Measurements from ENCODE around the gene OXCT2. TPM values are rescaled to one million over a fixed set of nuclear protein-coding genes. Genes with fewer than 3 reads are reported as not detected.

Gene OXCT2
- total RNA-seq, 1 experiment from 2014 or later, result 1.3 TPM

DNA sequence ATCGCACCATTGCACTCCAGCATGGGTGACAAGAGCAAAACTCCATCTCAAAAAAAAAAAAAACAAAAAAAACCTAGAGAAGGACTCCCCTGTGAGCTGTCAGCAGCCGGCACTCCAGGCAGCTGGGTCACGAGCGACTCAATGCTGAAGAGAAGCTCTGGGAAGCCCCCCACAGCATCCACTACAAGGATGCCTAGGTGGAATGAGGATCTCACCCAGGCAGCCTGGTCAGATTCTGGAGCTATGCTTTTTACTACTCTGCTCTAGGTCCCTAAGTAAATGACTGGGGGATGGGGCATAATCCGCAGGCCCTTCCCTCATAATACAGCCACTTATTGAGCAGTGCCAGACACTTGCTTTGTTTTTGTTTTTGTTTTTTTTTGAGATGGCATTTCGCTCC is 11.0 kb upstream of the OXCT2 start:
- Histone ChIP-seq H3K4me2 (no peak overlapping the region), H3K36me3 (ENCODE audit: low read depth) (no peaks in the 10 kb centered on the region), H2AFZ (no peak overlapping the region), H3K27ac (no peak overlapping the region), H3K4me1 (replicated peaks; ENCODE audit: insufficient read depth) (no peaks in the 10 kb centered on the region), H3K27me3 (ENCODE audit: insufficient read depth, low read depth) (no peaks in the 10 kb centered on the region), H3K9me2 (ENCODE audit: insufficient read depth) (no peaks in the 10 kb centered on the region), H3K4me3 (no peak overlapping the region), H3F3A (ENCODE audit: insufficient read depth, low read depth) (no peaks in the 10 kb centered on the region), H3K79me2 (ENCODE audit: low read depth) (no peaks in the 10 kb centered on the region), H4K20me1 (ENCODE audit: insufficient read depth) (no peaks in the 10 kb centered on the region), H3K9me3 (ENCODE audit: insufficient read depth, low read depth) (no peaks in the 10 kb centered on the region)
- POLR2A ChIA-PET (ENCODE audit: unreplicated experiment), result no interaction called here
- TF ChIP-seq, protein P1, sequence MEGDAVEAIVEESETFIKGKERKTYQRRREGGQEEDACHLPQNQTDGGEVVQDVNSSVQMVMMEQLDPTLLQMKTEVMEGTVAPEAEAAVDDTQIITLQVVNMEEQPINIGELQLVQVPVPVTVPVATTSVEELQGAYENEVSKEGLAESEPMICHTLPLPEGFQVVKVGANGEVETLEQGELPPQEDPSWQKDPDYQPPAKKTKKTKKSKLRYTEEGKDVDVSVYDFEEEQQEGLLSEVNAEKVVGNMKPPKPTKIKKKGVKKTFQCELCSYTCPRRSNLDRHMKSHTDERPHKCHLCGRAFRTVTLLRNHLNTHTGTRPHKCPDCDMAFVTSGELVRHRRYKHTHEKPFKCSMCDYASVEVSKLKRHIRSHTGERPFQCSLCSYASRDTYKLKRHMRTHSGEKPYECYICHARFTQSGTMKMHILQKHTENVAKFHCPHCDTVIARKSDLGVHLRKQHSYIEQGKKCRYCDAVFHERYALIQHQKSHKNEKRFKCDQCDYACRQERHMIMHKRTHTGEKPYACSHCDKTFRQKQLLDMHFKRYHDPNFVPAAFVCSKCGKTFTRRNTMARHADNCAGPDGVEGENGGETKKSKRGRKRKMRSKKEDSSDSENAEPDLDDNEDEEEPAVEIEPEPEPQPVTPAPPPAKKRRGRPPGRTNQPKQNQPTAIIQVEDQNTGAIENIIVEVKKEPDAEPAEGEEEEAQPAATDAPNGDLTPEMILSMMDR (conservative IDR thresholded peaks at IDR 0.05), result no peak
- TF ChIP-seq EZH2 (IDR thresholded peaks at IDR 0.05; ENCODE audit: low read depth), result no peak
- no peak for DNase-seq
- intact Hi-C loops (cut with micrococcal nuclease; ENCODE audit: unreplicated experiment), result no loop called here
- CTCF ChIA-PET, result no interaction called here
- no TSS peak for BruUV-seq (replicated peaks)

DNA sequence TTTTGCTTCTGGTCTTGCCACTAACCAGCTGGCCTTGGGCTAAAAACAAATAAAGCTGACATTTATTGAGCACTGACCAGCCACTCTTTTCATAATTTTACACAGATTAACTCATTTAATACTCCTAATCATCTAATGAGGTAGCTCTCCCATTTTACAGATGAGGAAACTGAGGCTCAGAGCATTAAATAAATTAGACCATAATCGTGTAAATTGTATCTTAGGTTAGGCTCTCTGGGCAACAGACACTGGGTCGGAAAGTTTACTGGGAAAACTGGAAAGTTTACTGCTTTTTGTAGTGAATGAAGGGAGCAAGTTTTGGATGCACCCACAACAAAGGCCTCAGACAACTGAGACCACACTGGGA is 10.2 kb upstream of the OXCT2 start:
- H3K27ac ChIP-seq, result no peak overlapping the region
- no peak overlapping the region for H2AFZ ChIP-seq
- CTCF ChIA-PET, result no interaction called here
- no peak overlapping the region for H3K4me2 ChIP-seq
- H3K36me3 ChIP-seq (ENCODE audit: low read depth), result no peaks in the 10 kb centered on the region
- H3K9me2 ChIP-seq (ENCODE audit: insufficient read depth), result no peaks in the 10 kb centered on the region
- DNase-seq, result no peak
- BruUV-seq (replicated peaks), result no TSS peak
- no peak overlapping the region for H3K4me3 ChIP-seq
- POLR2A ChIA-PET (ENCODE audit: unreplicated experiment), result interaction anchor here (0.6 kb wide), 1 partner anchor 20 kb away, joined by 5 read pairs; no protein-coding TSS in a partner anchor
- H3K27me3 ChIP-seq (ENCODE audit: insufficient read depth, low read depth), result no peaks in the 10 kb centered on the region
- intact Hi-C loops (cut with micrococcal nuclease; ENCODE audit: unreplicated experiment), result no loop called here
- no peaks in the 10 kb centered on the region for H4K20me1 ChIP-seq (ENCODE audit: insufficient read depth)
- H3K9me3 ChIP-seq (ENCODE audit: insufficient read depth, low read depth), result no peaks in the 10 kb centered on the region
- H3K79me2 ChIP-seq (ENCODE audit: low read depth), result no peaks in the 10 kb centered on the region
- no peaks in the 10 kb centered on the region for H3F3A ChIP-seq (ENCODE audit: insufficient read depth, low read depth)
- H3K4me1 ChIP-seq (replicated peaks; ENCODE audit: insufficient read depth), result no peaks in the 10 kb centered on the region
- TF ChIP-seq, protein P1 (conservative IDR thresholded peaks at IDR 0.05), result no peak
- no peak for TF ChIP-seq EZH2 (IDR thresholded peaks at IDR 0.05; ENCODE audit: low read depth)

DNA sequence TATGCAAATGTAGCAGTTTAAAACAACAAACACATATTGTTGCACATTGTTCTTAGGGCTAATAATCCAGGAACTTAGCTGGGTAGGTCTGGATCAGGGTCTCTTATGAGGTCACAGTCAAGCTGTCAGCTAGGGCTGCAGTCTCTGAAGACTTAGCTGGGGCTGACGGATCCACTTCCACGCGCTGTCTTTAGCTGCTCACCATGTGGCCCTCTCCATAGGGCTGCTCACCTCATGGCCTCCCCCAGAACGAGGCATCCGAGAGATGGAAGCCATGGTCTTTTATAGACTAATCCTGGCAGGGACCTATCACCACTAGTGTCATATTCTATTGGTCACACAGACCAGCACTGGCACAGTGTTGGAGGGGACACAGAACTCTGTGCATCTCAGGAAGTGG is 8.7 kb upstream of the OXCT2 start:
- no peak overlapping the region for H3K4me3 ChIP-seq
- no peaks in the 10 kb centered on the region for H4K20me1 ChIP-seq (ENCODE audit: insufficient read depth)
- no peak overlapping the region for H2AFZ ChIP-seq
- no peaks in the 10 kb centered on the region for H3F3A ChIP-seq (ENCODE audit: insufficient read depth, low read depth)
- TF ChIP-seq, protein P1 (conservative IDR thresholded peaks at IDR 0.05), result no peak
- TF ChIP-seq EZH2 (IDR thresholded peaks at IDR 0.05; ENCODE audit: low read depth), result no peak
- no peaks in the 10 kb centered on the region for H3K79me2 ChIP-seq (ENCODE audit: low read depth)
- H3K36me3 ChIP-seq (ENCODE audit: low read depth), result no peaks in the 10 kb centered on the region
- intact Hi-C loops (cut with micrococcal nuclease; ENCODE audit: unreplicated experiment), result no loop called here
- no TSS peak for BruUV-seq (replicated peaks)
- CTCF ChIA-PET, result no interaction called here
- H3K27ac ChIP-seq, result no peak overlapping the region
- H3K4me1 ChIP-seq (replicated peaks; ENCODE audit: insufficient read depth), result no peaks in the 10 kb centered on the region
- POLR2A ChIA-PET (ENCODE audit: unreplicated experiment), result no interaction called here
- no peak overlapping the region for H3K4me2 ChIP-seq
- DNase-seq, result no peak
- H3K9me3 ChIP-seq (ENCODE audit: insufficient read depth, low read depth), result no peaks in the 10 kb centered on the region
- no peaks in the 10 kb centered on the region for H3K9me2 ChIP-seq (ENCODE audit: insufficient read depth)
- no peaks in the 10 kb centered on the region for H3K27me3 ChIP-seq (ENCODE audit: insufficient read depth, low read depth)
